Neural cell (in vitro differentiated cells): ENCODE measurements around the gene ANKFN1. TPM values are rescaled to one million over a fixed set of nuclear protein-coding genes. Genes with fewer than 3 reads are reported as not detected.

ENCODE experiments used
- H2AFZ ChIP-seq: fragments of 200-600, 300-800 bp; sonication (generic), shearing (Covaris generic); 2 replicates; pipeline ENCODE4 v1.6.0; 2014; ENCODE audit warnings: low read depth, mild to moderate bottlenecking, antibody characterized with exemption, low read length, moderate library complexity
- H3F3A ChIP-seq: fragments of 200-600 bp; shearing (Covaris generic); 2 replicates; pipeline ENCODE4 v1.6.1; 2016; ENCODE audit warnings: mild to moderate bottlenecking, moderate library complexity, mixed read lengths, antibody characterized with exemption, low read length; ENCODE audit not compliant: insufficient read depth, poor library complexity, severe bottlenecking
- H3K27ac ChIP-seq: fragments of 200-600, 300-800 bp; sonication (generic), shearing (Covaris generic); 2 replicates; pipeline ENCODE4 v1.5.1; 2014; ENCODE audit warnings: mild to moderate bottlenecking, low read length, moderate library complexity
- H3K27me3 ChIP-seq: fragments of 300-800, 200-600 bp; sonication (generic), shearing (Covaris generic); 2 replicates; pipeline ENCODE4 v1.6.0; 2014; ENCODE audit warnings: mild to moderate bottlenecking, low read depth, low read length, moderate library complexity; ENCODE audit not compliant: insufficient read depth
- H3K36me3 ChIP-seq: fragments of 300-800, 200-600 bp; sonication (generic), shearing (Covaris generic); 2 replicates; pipeline ENCODE4 v1.5.1; 2014; ENCODE audit warnings: mild to moderate bottlenecking, antibody characterized with exemption, low read length, moderate library complexity; ENCODE audit not compliant: insufficient read depth
- H3K4me2 ChIP-seq: fragments of 300-800, 200-600 bp; sonication (generic), shearing (Covaris generic); 2 replicates; pipeline ENCODE4 v1.6.0; 2014; ENCODE audit warnings: mild to moderate bottlenecking, low read length
- H3K4me3 ChIP-seq: fragments of 300-800, 200-600 bp; sonication (generic), shearing (Covaris generic); 2 replicates; pipeline ENCODE4 v1.5.1; 2014; ENCODE audit warnings: mild to moderate bottlenecking, low read length, moderate library complexity
- H3K79me2 ChIP-seq: fragments of 200-600 bp; shearing (Covaris generic); replicated peaks from 2 replicates; pipeline ENCODE4 v1.6.0; 2014; ENCODE audit warnings: mild to moderate bottlenecking, low read length, moderate library complexity; ENCODE audit not compliant: insufficient read depth
- H3K9ac ChIP-seq: fragments of 300-800, 200-600 bp; sonication (generic), shearing (Covaris generic); 2 replicates; pipeline ENCODE4 v1.6.1; 2016; ENCODE audit warnings: mild to moderate bottlenecking, low read length, mixed read lengths
- H3K9me2 ChIP-seq: fragments of 200-600 bp; shearing (Covaris generic); 2 replicates; pipeline ENCODE4 v1.6.1; 2016; ENCODE audit warnings: mild to moderate bottlenecking, low read length, mixed read lengths; ENCODE audit not compliant: insufficient read depth
- H3K9me3 ChIP-seq: fragments of 200-600, 300-800 bp; sonication (generic), shearing (Covaris generic); 2 replicates; pipeline ENCODE4 v1.6.1; 2016; ENCODE audit warnings: mild to moderate bottlenecking, mixed run types, low read length, moderate library complexity, mixed read lengths
- H4K20me1 ChIP-seq: fragments of 200-600 bp; shearing (Covaris generic); 2 replicates; pipeline ENCODE4 v1.6.1; 2016; ENCODE audit warnings: mild to moderate bottlenecking, mixed run types; ENCODE audit not compliant: insufficient read depth
- EP300 ChIP-seq: fragments of 450-650 bp; conservative IDR thresholded peaks from 2 replicates; pipeline ENCODE4 v1.6.1; 2014; ENCODE audit warnings: antibody characterized with exemption, mild to moderate bottlenecking, moderate library complexity; ENCODE audit not compliant: poor library complexity, severe bottlenecking
- EZH2 ChIP-seq: fragments of 200-600, 300-800 bp; shearing (Covaris generic), sonication (generic); IDR thresholded peaks from 2 replicates; pipeline ENCODE4 v1.6.1; 2014; ENCODE audit warnings: antibody characterized with exemption, low read length, borderline replicate concordance, mild to moderate bottlenecking; ENCODE audit not compliant: insufficient read depth, poor library complexity, severe bottlenecking
- MXI1 ChIP-seq: fragments of 450-650 bp; conservative IDR thresholded peaks from 2 replicates; pipeline ENCODE4 v1.6.1; 2014; ENCODE audit warnings: antibody characterized with exemption, mild to moderate bottlenecking; ENCODE audit not compliant: poor library complexity, severe bottlenecking
- POLR2AphosphoS5 ChIP-seq: IDR thresholded peaks from 2 replicates; pipeline ENCODE4 v1.6.1; 2012
- RAD21 ChIP-seq: fragments of 450-650 bp; conservative IDR thresholded peaks from 2 replicates; pipeline ENCODE4 v1.6.1; 2014; ENCODE audit warnings: antibody characterized with exemption, mild to moderate bottlenecking, moderate library complexity
- SMC3 ChIP-seq: fragments of 450-650 bp; conservative IDR thresholded peaks from 2 replicates; pipeline ENCODE4 v1.6.1; 2014; ENCODE audit warnings: antibody characterized with exemption, mild to moderate bottlenecking, moderate library complexity; ENCODE audit not compliant: poor library complexity
- TAF1 ChIP-seq: IDR thresholded peaks from 2 replicates; pipeline ENCODE4 v1.6.1; 2012; ENCODE audit warnings: low read depth
- polyA plus RNA-seq: library from polyadenylated mRNA; depleted of rRNA; stranded (reverse); fragments of >200 nt; gene quantifications from 2 replicates; pipeline ENCODE4 v1.2.3, GENCODE V29; 2014
- TF ChIP-seq, protein P1 (sequence below): IDR thresholded peaks from 2 replicates; pipeline ENCODE4 v1.6.1; 2012; ENCODE audit warnings: borderline replicate concordance
- TF ChIP-seq, protein P2 (sequence below): fragments of 450-650 bp; IDR thresholded peaks from 2 replicates; pipeline ENCODE4 v1.5.1; 2014; ENCODE audit warnings: antibody characterized with exemption, mild to moderate bottlenecking, moderate library complexity; ENCODE audit not compliant: poor library complexity, severe bottlenecking

Gene ANKFN1
- polyA plus RNA-seq, 1 donor from 2014 or later: 0.14 TPM

DNA sequence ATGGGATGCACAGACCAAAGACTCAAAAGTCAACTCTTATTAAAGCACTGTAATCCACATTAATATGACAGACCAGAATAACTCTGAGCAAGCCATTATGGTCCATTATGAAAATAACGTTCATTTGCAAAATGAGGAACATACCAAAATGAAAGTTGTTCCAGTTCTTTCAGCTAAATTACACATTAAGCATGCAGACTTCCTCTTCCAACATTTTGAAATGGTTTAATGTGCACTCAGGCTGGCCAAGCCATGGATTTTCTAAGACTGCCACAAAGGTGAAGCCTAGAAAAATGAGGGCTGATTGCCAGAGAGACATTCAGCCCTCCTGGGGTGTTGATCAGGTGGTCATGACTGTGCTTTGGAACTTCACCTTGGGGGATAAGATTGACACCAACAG, 383.5 kb downstream of the ANKFN1 start:
- Histone ChIP-seq H4K20me1 (no peaks in the 10 kb centered on the region), H3K36me3 (no peaks in the 10 kb centered on the region), H3K4me3 (no peak overlapping the region), H3K9me2 (no peaks in the 10 kb centered on the region), H2AFZ (no peak overlapping the region), H3K9ac (no peak overlapping the region), H3K27ac (no peak overlapping the region), H3K9me3 (peaks cover 3% of the 10 kb centered on the region), H3K27me3 (no peaks in the 10 kb centered on the region), H3K79me2 (no peaks in the 10 kb centered on the region), H3F3A (no peaks in the 10 kb centered on the region), H3K4me2 (no peak overlapping the region)
- TF ChIP-seq SMC3 (no peak), RAD21 (no peak), MXI1 (no peak), TAF1 (no peak), POLR2AphosphoS5 (no peak), EP300 (no peak), EZH2 (no peak)
- TF ChIP-seq, protein P1, sequence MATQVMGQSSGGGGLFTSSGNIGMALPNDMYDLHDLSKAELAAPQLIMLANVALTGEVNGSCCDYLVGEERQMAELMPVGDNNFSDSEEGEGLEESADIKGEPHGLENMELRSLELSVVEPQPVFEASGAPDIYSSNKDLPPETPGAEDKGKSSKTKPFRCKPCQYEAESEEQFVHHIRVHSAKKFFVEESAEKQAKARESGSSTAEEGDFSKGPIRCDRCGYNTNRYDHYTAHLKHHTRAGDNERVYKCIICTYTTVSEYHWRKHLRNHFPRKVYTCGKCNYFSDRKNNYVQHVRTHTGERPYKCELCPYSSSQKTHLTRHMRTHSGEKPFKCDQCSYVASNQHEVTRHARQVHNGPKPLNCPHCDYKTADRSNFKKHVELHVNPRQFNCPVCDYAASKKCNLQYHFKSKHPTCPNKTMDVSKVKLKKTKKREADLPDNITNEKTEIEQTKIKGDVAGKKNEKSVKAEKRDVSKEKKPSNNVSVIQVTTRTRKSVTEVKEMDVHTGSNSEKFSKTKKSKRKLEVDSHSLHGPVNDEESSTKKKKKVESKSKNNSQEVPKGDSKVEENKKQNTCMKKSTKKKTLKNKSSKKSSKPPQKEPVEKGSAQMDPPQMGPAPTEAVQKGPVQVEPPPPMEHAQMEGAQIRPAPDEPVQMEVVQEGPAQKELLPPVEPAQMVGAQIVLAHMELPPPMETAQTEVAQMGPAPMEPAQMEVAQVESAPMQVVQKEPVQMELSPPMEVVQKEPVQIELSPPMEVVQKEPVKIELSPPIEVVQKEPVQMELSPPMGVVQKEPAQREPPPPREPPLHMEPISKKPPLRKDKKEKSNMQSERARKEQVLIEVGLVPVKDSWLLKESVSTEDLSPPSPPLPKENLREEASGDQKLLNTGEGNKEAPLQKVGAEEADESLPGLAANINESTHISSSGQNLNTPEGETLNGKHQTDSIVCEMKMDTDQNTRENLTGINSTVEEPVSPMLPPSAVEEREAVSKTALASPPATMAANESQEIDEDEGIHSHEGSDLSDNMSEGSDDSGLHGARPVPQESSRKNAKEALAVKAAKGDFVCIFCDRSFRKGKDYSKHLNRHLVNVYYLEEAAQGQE: no peak
- TF ChIP-seq, protein P2, sequence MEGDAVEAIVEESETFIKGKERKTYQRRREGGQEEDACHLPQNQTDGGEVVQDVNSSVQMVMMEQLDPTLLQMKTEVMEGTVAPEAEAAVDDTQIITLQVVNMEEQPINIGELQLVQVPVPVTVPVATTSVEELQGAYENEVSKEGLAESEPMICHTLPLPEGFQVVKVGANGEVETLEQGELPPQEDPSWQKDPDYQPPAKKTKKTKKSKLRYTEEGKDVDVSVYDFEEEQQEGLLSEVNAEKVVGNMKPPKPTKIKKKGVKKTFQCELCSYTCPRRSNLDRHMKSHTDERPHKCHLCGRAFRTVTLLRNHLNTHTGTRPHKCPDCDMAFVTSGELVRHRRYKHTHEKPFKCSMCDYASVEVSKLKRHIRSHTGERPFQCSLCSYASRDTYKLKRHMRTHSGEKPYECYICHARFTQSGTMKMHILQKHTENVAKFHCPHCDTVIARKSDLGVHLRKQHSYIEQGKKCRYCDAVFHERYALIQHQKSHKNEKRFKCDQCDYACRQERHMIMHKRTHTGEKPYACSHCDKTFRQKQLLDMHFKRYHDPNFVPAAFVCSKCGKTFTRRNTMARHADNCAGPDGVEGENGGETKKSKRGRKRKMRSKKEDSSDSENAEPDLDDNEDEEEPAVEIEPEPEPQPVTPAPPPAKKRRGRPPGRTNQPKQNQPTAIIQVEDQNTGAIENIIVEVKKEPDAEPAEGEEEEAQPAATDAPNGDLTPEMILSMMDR: no peak

DNA sequence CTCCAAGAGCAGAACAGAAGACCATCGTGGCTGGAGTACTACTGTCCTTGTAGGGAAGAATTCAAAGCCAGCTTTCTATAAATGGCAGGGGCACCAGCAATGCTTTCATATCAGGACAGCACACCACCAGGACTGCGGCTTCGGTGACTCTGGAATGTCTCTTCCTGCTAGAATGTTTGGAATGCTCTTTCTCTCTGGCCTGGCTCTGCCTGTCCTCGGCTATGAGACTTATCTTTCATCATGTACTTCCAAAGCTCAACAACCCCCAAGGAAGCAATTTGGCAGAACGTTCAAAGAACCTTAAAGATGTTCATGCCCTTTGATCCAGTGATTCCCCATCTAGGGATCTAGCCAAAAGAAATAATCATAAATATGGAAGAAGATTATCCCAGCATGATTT, 387.6 kb downstream of the ANKFN1 start:
- H3K4me2 ChIP-seq: no peak overlapping the region
- TF ChIP-seq POLR2AphosphoS5: no peak
- no peak for TF ChIP-seq SMC3
- TF ChIP-seq EP300: no peak
- no peak for TF ChIP-seq MXI1
- TF ChIP-seq, protein P2: no peak
- no peak for TF ChIP-seq EZH2
- no peak for TF ChIP-seq RAD21
- TF ChIP-seq, protein P1: no peak
- TF ChIP-seq TAF1: no peak
- no peak overlapping the region for H3K4me3 ChIP-seq
- H4K20me1 ChIP-seq: no peaks in the 10 kb centered on the region
- no peaks in the 10 kb centered on the region for H3K27me3 ChIP-seq
- no peak overlapping the region for H3K9ac ChIP-seq
- H3K36me3 ChIP-seq: no peaks in the 10 kb centered on the region
- no peaks in the 10 kb centered on the region for H3F3A ChIP-seq
- H3K9me3 ChIP-seq: peaks cover 3% of the 10 kb centered on the region
- H3K79me2 ChIP-seq: no peaks in the 10 kb centered on the region
- H2AFZ ChIP-seq: no peak overlapping the region
- no peak overlapping the region for H3K27ac ChIP-seq
- no peaks in the 10 kb centered on the region for H3K9me2 ChIP-seq
